WTC11 (cell line): ENCODE results near the gene CACNA1B. TPM values are rescaled to one million over a fixed set of nuclear protein-coding genes. Genes with fewer than 3 reads are reported as not detected.

Source experiments
- AR ChIP-seq: fragments of 250-450 bp; sonication (Bioruptor Pico); IDR thresholded peaks from 2 replicates; pipeline ENCODE4 v1.9.0; 2021; ENCODE audit warnings: mild to moderate bottlenecking
- CBFB ChIP-seq: sonication (generic); formaldehyde crosslinking; IDR thresholded peaks from 2 replicates; pipeline ENCODE4 v1.8.1; 2022; ENCODE audit warnings: mild to moderate bottlenecking, low read depth, missing genetic modification reagents
- CREB1 ChIP-seq: sonication (generic); formaldehyde crosslinking; IDR thresholded peaks from 2 replicates; pipeline ENCODE4 v1.8.0; 2023; ENCODE audit warnings: mild to moderate bottlenecking, missing genetic modification reagents
- CTCF ChIP-seq: fragments of 200-600 bp; IDR thresholded peaks from 2 replicates; pipeline ENCODE4 v1.8.0; 2022; ENCODE audit warnings: antibody characterized with exemption
- ERG ChIP-seq: fragments of 250-450 bp; sonication (Bioruptor Pico); IDR thresholded peaks from 2 replicates; pipeline ENCODE4 v1.8.0; 2021; ENCODE audit warnings: mild to moderate bottlenecking
- ESRRA ChIP-seq: sonication (generic); formaldehyde crosslinking; IDR thresholded peaks from 2 replicates; pipeline ENCODE4 v1.8.1; 2022; ENCODE audit warnings: mild to moderate bottlenecking, missing genetic modification reagents, borderline replicate concordance
- ETV6 ChIP-seq: sonication (generic); formaldehyde crosslinking; IDR thresholded peaks from 2 replicates; pipeline ENCODE4 v1.8.1; 2022; ENCODE audit warnings: mild to moderate bottlenecking, missing genetic modification reagents
- FOXJ3 ChIP-seq: sonication (generic); formaldehyde crosslinking; IDR thresholded peaks from 2 replicates; pipeline ENCODE4 v1.9.0; 2021; ENCODE audit warnings: missing genetic modification reagents, mild to moderate bottlenecking, borderline replicate concordance
- GABPB1 ChIP-seq: sonication (generic); formaldehyde crosslinking; IDR thresholded peaks from 2 replicates; pipeline ENCODE4 v1.8.1; 2023; ENCODE audit warnings: mild to moderate bottlenecking, missing genetic modification reagents
- JUN ChIP-seq: sonication (generic); formaldehyde crosslinking; IDR thresholded peaks from 2 replicates; pipeline ENCODE4 v1.8.0; 2023; ENCODE audit warnings: mild to moderate bottlenecking, missing genetic modification reagents
- KAT7 ChIP-seq: sonication (generic); formaldehyde crosslinking; IDR thresholded peaks from 2 replicates; pipeline ENCODE4 v1.8.1; 2023; ENCODE audit warnings: missing genetic modification reagents, mild to moderate bottlenecking, borderline replicate concordance
- NFATC4 ChIP-seq: fragments of 250-450 bp; sonication (Bioruptor Pico); IDR thresholded peaks from 2 replicates; pipeline ENCODE4 v1.9.0; 2021; ENCODE audit warnings: mild to moderate bottlenecking
- PREB ChIP-seq: sonication (generic); formaldehyde crosslinking; IDR thresholded peaks from 2 replicates; pipeline ENCODE4 v1.8.1; 2022; ENCODE audit warnings: mild to moderate bottlenecking, missing genetic modification reagents, moderate library complexity, borderline replicate concordance
- RELA ChIP-seq: sonication (generic); formaldehyde crosslinking; IDR thresholded peaks from 2 replicates; pipeline ENCODE4 v1.8.1; 2022; ENCODE audit warnings: missing genetic modification reagents, mild to moderate bottlenecking, borderline replicate concordance
- USF1 ChIP-seq: sonication (generic); formaldehyde crosslinking; IDR thresholded peaks from 2 replicates; pipeline ENCODE4 v1.8.0; 2022; ENCODE audit warnings: mild to moderate bottlenecking, missing genetic modification reagents
- ZMAT4 ChIP-seq: fragments of 250-450 bp; sonication (Bioruptor Pico); IDR thresholded peaks from 2 replicates; pipeline ENCODE4 v1.9.0; 2021; ENCODE audit warnings: mild to moderate bottlenecking
- ZNF232 ChIP-seq: sonication (generic); formaldehyde crosslinking; IDR thresholded peaks from 2 replicates; pipeline ENCODE4 v1.8.0; 2022; ENCODE audit warnings: mild to moderate bottlenecking, missing genetic modification reagents
- ZNF317 ChIP-seq: sonication (generic); formaldehyde crosslinking; IDR thresholded peaks from 2 replicates; pipeline ENCODE4 v1.8.1; 2023; ENCODE audit warnings: low read depth, mild to moderate bottlenecking, moderate library complexity, missing genetic modification reagents, borderline replicate concordance
- ZNF423 ChIP-seq: fragments of 250-450 bp; sonication (Bioruptor Pico); IDR thresholded peaks from 2 replicates; pipeline ENCODE4 v2.1.2; 2022; ENCODE audit warnings: mild to moderate bottlenecking, moderate library complexity
- ZNF671 ChIP-seq: fragments of 250-450 bp; sonication (Bioruptor Pico); IDR thresholded peaks from 2 replicates; pipeline ENCODE4 v1.8.0; 2021; ENCODE audit warnings: mild to moderate bottlenecking
- total RNA-seq: library from RNA; stranded (reverse); gene quantifications from 3 replicates; pipeline ENCODE4 v1.2.3, GENCODE V29; 2021
- TF ChIP-seq, protein P1 (sequence below): fragments of 250-450 bp; sonication (Bioruptor Pico); IDR thresholded peaks from 2 replicates; pipeline ENCODE4 v2.1.2; 2022; ENCODE audit warnings: mild to moderate bottlenecking, moderate library complexity
- TF ChIP-seq, protein P2 (sequence below): sonication (generic); formaldehyde crosslinking; IDR thresholded peaks from 2 replicates; pipeline ENCODE4 v1.8.1; 2023; ENCODE audit warnings: mild to moderate bottlenecking, missing genetic modification reagents
- TF ChIP-seq, protein P3 (sequence below): sonication (generic); formaldehyde crosslinking; IDR thresholded peaks from 2 replicates; pipeline ENCODE4 v1.8.0; 2023; ENCODE audit warnings: missing genetic modification reagents

CACNA1B gene
- total RNA-seq, 1 experiment from 2014 or later: 8.4 TPM

- TF ChIP-seq, protein P1, sequence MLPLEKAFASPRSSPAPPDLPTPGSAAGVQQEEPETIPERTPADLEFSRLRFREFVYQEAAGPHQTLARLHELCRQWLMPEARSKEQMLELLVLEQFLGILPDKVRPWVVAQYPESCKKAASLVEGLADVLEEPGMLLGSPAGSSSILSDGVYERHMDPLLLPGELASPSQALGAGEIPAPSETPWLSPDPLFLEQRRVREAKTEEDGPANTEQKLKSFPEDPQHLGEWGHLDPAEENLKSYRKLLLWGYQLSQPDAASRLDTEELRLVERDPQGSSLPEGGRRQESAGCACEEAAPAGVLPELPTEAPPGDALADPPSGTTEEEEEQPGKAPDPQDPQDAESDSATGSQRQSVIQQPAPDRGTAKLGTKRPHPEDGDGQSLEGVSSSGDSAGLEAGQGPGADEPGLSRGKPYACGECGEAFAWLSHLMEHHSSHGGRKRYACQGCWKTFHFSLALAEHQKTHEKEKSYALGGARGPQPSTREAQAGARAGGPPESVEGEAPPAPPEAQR (CRISPR knock-in tag): no peak
- TF ChIP-seq PREB (CRISPR knock-in tag): no peak
- no peak for TF ChIP-seq ETV6 (CRISPR knock-in tag)
- TF ChIP-seq NFATC4 (CRISPR knock-in tag): no peak
- TF ChIP-seq ZNF232 (CRISPR knock-in tag): no peak
- peak; percentile 90; the same call in 1 of the 2 replicates for TF ChIP-seq JUN (CRISPR knock-in tag)
- TF ChIP-seq, protein P2, sequence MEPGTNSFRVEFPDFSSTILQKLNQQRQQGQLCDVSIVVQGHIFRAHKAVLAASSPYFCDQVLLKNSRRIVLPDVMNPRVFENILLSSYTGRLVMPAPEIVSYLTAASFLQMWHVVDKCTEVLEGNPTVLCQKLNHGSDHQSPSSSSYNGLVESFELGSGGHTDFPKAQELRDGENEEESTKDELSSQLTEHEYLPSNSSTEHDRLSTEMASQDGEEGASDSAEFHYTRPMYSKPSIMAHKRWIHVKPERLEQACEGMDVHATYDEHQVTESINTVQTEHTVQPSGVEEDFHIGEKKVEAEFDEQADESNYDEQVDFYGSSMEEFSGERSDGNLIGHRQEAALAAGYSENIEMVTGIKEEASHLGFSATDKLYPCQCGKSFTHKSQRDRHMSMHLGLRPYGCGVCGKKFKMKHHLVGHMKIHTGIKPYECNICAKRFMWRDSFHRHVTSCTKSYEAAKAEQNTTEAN (CRISPR knock-in tag): no peak
- no peak for TF ChIP-seq GABPB1
- TF ChIP-seq RELA (CRISPR knock-in tag): 0 out of 2 replicates have a peak, but pooled peaks have one; percentile 39
- TF ChIP-seq ESRRA (CRISPR knock-in tag): peak; percentile 75; the same call in 1 of the 2 replicates
- no peak for TF ChIP-seq ZNF317 (CRISPR knock-in tag)
- no peak for TF ChIP-seq FOXJ3 (CRISPR knock-in tag)
- no peak for TF ChIP-seq CTCF
- TF ChIP-seq ZNF671 (CRISPR knock-in tag): no peak
- no peak for TF ChIP-seq ZNF423 (CRISPR knock-in tag)
- no peak for TF ChIP-seq ERG
- TF ChIP-seq, protein P3, sequence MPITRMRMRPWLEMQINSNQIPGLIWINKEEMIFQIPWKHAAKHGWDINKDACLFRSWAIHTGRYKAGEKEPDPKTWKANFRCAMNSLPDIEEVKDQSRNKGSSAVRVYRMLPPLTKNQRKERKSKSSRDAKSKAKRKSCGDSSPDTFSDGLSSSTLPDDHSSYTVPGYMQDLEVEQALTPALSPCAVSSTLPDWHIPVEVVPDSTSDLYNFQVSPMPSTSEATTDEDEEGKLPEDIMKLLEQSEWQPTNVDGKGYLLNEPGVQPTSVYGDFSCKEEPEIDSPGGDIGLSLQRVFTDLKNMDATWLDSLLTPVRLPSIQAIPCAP (CRISPR knock-in tag): no peak
- no peak for TF ChIP-seq ZMAT4 (CRISPR knock-in tag)
- TF ChIP-seq USF1 (CRISPR knock-in tag): peak; percentile 56
- TF ChIP-seq CREB1 (CRISPR knock-in tag): 0 out of 2 replicates have a peak, but pooled peaks have one; percentile 42
- no peak for TF ChIP-seq CBFB (CRISPR knock-in tag)
- TF ChIP-seq AR (CRISPR knock-in tag): no peak
- no peak for TF ChIP-seq KAT7 (CRISPR knock-in tag)
- TF ChIP-seq, all 79 proteins: peak for 15
These were observed 48.9 kb upstream of the CACNA1B start (continued) for GRCh38 chr9:137828527-137829259.
